H1 (cell line): ENCODE results near the gene MRAP. TPM values are rescaled to one million over a fixed set of nuclear protein-coding genes. Genes with fewer than 3 reads are reported as not detected.

Experiments used
- ASH2L ChIP-seq: fragments of 200-600, 300-600 bp; sonication (generic); IDR thresholded peaks from one replicate; pipeline ENCODE4 v1.7.1; 2017; ENCODE audit warnings: low read length
- BACH1 ChIP-seq: IDR thresholded peaks from 2 replicates; pipeline ENCODE4 v1.6.1; 2012; ENCODE audit warnings: low read length, improper control_type of control experiment
- CBX5 ChIP-seq: fragments of 300-800, 300-1000 bp; sonication (generic); IDR thresholded peaks from 2 replicates; pipeline ENCODE4 v1.7.1; 2016; ENCODE audit warnings: antibody characterized with exemption, low read length, low read depth
- CHD2 ChIP-seq: IDR thresholded peaks from 2 replicates; pipeline ENCODE4 v1.6.1; 2012; ENCODE audit warnings: low read length, improper control_type of control experiment
- KDM5A ChIP-seq: fragments of 200-600 bp; IDR thresholded peaks from 2 replicates; pipeline ENCODE4 v1.7.1; 2012; ENCODE audit warnings: mild to moderate bottlenecking, low read length, inconsistent platforms, mixed read lengths
- POU5F1 ChIP-seq: IDR thresholded peaks from 2 replicates; pipeline ENCODE4 v1.6.1; 2011; ENCODE audit warnings: low read depth, mild to moderate bottlenecking, low read length, moderate library complexity
- SP4 ChIP-seq: IDR thresholded peaks from 2 replicates; pipeline ENCODE4 v1.6.1; 2012; ENCODE audit warnings: low read length, inconsistent platforms
- polyA plus RNA-seq, 7 experiments: library from polyadenylated mRNA; depleted of rRNA in 3 of 7; stranded (reverse) in 5 of 7; unstranded in 2 of 7; fragments of >200 nt in 5 of 7; fragments of 200-250 nt in 2 of 7; gene quantifications; 1 replicate in 5 of 7; 2 replicates in 1 of 7; 4 replicates in 1 of 7; pipeline versions ENCODE4 v1.2.1 to v1.2.3, GENCODE V29; 2011 to 2013; ENCODE audit warnings: missing spikeins in 2 of 7, mixed read lengths in 2 of 7
- total RNA-seq: library from RNA; stranded (reverse); fragmentation: NEBNext Ultra II Directional; extraction: Animal tissue kit (Norgen Biotek cat#: 25700); gene quantifications from 2 replicates; pipeline ENCODE4 v1.2.1, GENCODE V29; 2021
- TF ChIP-seq, protein P1 (sequence below): fragments of 300-600 bp; sonication (generic); IDR thresholded peaks from 2 replicates; pipeline ENCODE4 v1.7.1; 2012; ENCODE audit warnings: low read length, moderate library complexity, mild to moderate bottlenecking, inconsistent platforms; ENCODE audit not compliant: insufficient replicate concordance
- TF ChIP-seq, protein P2 (sequence below): IDR thresholded peaks from 2 replicates; pipeline ENCODE4 v1.6.1; 2012; ENCODE audit warnings: inconsistent platforms

Gene MRAP
- total and polyA plus RNA-seq, 2 of the 8 experiments (the other 6 are each of a cell fraction or from before 2014, with no cell fraction given) = not detected

DNA sequence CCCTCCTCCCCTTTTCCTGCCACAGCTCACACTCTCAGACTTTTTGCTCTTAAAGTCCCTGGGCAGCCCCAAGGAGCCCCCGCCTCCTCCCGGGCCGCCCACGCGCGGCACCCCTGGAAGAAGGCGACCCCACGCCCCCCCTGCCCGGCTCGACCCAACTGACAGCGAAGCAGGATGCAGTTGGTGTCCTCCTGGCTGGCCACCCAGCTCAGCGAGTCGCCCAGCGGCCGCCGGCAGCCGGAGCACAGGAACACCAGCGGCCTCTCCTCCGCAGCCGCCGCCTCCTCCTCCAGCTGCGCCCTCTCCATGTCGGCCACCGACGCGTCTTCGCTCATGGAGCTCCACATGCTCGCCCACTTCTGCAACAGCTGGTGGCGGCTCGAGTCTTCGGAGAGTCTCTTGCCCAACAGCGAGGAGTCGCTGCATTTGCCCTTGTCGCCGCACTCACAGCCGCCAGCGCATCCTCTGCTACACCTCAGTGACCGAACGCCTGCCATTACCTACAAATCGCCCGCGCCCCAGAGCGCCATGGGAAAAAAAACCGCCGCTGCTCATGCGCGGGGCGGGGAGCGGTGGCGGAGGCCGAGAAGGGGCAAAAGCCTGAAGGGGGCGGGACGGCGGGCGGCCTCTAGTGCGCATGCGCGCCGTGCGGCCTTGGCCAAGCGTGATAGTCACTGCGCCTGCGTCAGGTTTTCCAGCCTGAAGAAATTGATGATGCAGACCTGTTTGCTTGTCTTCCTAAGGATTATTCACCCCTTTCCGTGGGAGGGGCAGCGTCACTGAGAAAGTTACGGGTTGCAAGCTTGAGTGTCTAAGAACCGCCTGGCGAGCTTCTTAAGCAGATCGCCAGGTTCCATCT lies 19.9 kb upstream of the MRAP start, which contains the start of gene MIS18A (continued):
- TF ChIP-seq, protein P1, sequence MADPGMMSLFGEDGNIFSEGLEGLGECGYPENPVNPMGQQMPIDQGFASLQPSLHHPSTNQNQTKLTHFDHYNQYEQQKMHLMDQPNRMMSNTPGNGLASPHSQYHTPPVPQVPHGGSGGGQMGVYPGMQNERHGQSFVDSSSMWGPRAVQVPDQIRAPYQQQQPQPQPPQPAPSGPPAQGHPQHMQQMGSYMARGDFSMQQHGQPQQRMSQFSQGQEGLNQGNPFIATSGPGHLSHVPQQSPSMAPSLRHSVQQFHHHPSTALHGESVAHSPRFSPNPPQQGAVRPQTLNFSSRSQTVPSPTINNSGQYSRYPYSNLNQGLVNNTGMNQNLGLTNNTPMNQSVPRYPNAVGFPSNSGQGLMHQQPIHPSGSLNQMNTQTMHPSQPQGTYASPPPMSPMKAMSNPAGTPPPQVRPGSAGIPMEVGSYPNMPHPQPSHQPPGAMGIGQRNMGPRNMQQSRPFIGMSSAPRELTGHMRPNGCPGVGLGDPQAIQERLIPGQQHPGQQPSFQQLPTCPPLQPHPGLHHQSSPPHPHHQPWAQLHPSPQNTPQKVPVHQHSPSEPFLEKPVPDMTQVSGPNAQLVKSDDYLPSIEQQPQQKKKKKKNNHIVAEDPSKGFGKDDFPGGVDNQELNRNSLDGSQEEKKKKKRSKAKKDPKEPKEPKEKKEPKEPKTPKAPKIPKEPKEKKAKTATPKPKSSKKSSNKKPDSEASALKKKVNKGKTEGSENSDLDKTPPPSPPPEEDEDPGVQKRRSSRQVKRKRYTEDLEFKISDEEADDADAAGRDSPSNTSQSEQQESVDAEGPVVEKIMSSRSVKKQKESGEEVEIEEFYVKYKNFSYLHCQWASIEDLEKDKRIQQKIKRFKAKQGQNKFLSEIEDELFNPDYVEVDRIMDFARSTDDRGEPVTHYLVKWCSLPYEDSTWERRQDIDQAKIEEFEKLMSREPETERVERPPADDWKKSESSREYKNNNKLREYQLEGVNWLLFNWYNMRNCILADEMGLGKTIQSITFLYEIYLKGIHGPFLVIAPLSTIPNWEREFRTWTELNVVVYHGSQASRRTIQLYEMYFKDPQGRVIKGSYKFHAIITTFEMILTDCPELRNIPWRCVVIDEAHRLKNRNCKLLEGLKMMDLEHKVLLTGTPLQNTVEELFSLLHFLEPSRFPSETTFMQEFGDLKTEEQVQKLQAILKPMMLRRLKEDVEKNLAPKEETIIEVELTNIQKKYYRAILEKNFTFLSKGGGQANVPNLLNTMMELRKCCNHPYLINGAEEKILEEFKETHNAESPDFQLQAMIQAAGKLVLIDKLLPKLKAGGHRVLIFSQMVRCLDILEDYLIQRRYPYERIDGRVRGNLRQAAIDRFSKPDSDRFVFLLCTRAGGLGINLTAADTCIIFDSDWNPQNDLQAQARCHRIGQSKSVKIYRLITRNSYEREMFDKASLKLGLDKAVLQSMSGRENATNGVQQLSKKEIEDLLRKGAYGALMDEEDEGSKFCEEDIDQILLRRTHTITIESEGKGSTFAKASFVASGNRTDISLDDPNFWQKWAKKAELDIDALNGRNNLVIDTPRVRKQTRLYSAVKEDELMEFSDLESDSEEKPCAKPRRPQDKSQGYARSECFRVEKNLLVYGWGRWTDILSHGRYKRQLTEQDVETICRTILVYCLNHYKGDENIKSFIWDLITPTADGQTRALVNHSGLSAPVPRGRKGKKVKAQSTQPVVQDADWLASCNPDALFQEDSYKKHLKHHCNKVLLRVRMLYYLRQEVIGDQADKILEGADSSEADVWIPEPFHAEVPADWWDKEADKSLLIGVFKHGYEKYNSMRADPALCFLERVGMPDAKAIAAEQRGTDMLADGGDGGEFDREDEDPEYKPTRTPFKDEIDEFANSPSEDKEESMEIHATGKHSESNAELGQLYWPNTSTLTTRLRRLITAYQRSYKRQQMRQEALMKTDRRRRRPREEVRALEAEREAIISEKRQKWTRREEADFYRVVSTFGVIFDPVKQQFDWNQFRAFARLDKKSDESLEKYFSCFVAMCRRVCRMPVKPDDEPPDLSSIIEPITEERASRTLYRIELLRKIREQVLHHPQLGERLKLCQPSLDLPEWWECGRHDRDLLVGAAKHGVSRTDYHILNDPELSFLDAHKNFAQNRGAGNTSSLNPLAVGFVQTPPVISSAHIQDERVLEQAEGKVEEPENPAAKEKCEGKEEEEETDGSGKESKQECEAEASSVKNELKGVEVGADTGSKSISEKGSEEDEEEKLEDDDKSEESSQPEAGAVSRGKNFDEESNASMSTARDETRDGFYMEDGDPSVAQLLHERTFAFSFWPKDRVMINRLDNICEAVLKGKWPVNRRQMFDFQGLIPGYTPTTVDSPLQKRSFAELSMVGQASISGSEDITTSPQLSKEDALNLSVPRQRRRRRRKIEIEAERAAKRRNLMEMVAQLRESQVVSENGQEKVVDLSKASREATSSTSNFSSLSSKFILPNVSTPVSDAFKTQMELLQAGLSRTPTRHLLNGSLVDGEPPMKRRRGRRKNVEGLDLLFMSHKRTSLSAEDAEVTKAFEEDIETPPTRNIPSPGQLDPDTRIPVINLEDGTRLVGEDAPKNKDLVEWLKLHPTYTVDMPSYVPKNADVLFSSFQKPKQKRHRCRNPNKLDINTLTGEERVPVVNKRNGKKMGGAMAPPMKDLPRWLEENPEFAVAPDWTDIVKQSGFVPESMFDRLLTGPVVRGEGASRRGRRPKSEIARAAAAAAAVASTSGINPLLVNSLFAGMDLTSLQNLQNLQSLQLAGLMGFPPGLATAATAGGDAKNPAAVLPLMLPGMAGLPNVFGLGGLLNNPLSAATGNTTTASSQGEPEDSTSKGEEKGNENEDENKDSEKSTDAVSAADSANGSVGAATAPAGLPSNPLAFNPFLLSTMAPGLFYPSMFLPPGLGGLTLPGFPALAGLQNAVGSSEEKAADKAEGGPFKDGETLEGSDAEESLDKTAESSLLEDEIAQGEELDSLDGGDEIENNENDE = no peak
- TF ChIP-seq SP4 = no peak; the same call in 1 of the 2 replicates
- peak; percentile 95 for TF ChIP-seq ASH2L
- TF ChIP-seq POU5F1 = no peak
- no peak for TF ChIP-seq CHD2
- no peak for TF ChIP-seq CBX5
- TF ChIP-seq, protein P2, sequence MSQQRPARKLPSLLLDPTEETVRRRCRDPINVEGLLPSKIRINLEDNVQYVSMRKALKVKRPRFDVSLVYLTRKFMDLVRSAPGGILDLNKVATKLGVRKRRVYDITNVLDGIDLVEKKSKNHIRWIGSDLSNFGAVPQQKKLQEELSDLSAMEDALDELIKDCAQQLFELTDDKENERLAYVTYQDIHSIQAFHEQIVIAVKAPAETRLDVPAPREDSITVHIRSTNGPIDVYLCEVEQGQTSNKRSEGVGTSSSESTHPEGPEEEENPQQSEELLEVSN = peak; percentile 23; the same call in 1 of the 2 replicates
- peak; percentile 33; the same call in 1 of the 2 replicates for TF ChIP-seq KDM5A
- TF ChIP-seq BACH1 = no peak
